WTC11 (cell line): ENCODE measurements around the gene RNASE4. TPM values are rescaled to one million over a fixed set of nuclear protein-coding genes. Genes with fewer than 3 reads are reported as not detected.

Source experiments
- ATAC-seq: fragments of 200-7000 bp; cut with Tn5 transposase; 2 replicates; pipeline ENCODE4 v1.10.0; 2021; ENCODE audit warnings: mild to moderate bottlenecking, moderate library complexity
- CTCF ChIA-PET: fragments of 300-600 bp; sonication (Branson Sonifier 250); formaldehyde crosslinking; loops from one replicate; lab custom pipeline; 2021; ENCODE audit warnings: antibody characterized with exemption; lab: Charles Lee
- POLR2A ChIA-PET: fragments of 350-600 bp; sonication (Branson Sonifier 250); formaldehyde crosslinking; loops from one replicate; lab custom pipeline; 2021; ENCODE audit warnings: antibody characterized with exemption; lab: Charles Lee
- DNase-seq: peaks from one replicate; pipeline ENCODE4 v3.0.0; 2021; ENCODE audit warnings: low spot score
- H3K27ac Mint-ChIP-seq: 2 replicates; pipeline ENCODE4 v1.8.0; 2021; ENCODE audit warnings: mixed read lengths
- H3K27me3 Mint-ChIP-seq: 2 replicates; pipeline ENCODE4 v1.8.0; 2021; ENCODE audit warnings: low read depth, mild to moderate bottlenecking, moderate library complexity, mixed read lengths
- H3K36me3 Mint-ChIP-seq: 2 replicates; pipeline ENCODE4 v1.8.0; 2021; ENCODE audit warnings: mixed read lengths
- H3K4me1 Mint-ChIP-seq: 2 replicates; pipeline ENCODE4 v1.8.0; 2022; ENCODE audit warnings: mixed read lengths
- H3K4me3 Mint-ChIP-seq: 2 replicates; pipeline ENCODE4 v1.8.0; 2021; ENCODE audit warnings: mild to moderate bottlenecking, moderate library complexity, mixed read lengths
- H3K9me3 Mint-ChIP-seq: 2 replicates; pipeline ENCODE4 v1.8.0; 2021; ENCODE audit warnings: mixed read lengths
- AFF4 ChIP-seq: sonication (generic); formaldehyde crosslinking; IDR thresholded peaks from 2 replicates; pipeline ENCODE4 v1.8.1; 2023; ENCODE audit warnings: mild to moderate bottlenecking, missing genetic modification reagents, borderline replicate concordance
- AR ChIP-seq: fragments of 250-450 bp; sonication (Bioruptor Pico); IDR thresholded peaks from 2 replicates; pipeline ENCODE4 v1.9.0; 2021; ENCODE audit warnings: mild to moderate bottlenecking
- E2F1 ChIP-seq: sonication (generic); formaldehyde crosslinking; IDR thresholded peaks from 2 replicates; pipeline ENCODE4 v1.8.0; 2022; ENCODE audit warnings: mild to moderate bottlenecking, missing genetic modification reagents
- ESRRA ChIP-seq: sonication (generic); formaldehyde crosslinking; IDR thresholded peaks from 2 replicates; pipeline ENCODE4 v1.8.1; 2022; ENCODE audit warnings: mild to moderate bottlenecking, missing genetic modification reagents, borderline replicate concordance
- GRHL2 ChIP-seq: fragments of 250-450 bp; sonication (Bioruptor Pico); IDR thresholded peaks from 2 replicates; pipeline ENCODE4 v1.8.0; 2022; ENCODE audit warnings: mild to moderate bottlenecking, moderate library complexity; ENCODE audit not compliant: insufficient replicate concordance, severe bottlenecking
- MYBL2 ChIP-seq: sonication (generic); formaldehyde crosslinking; IDR thresholded peaks from 2 replicates; pipeline ENCODE4 v1.8.1; 2023; ENCODE audit warnings: mild to moderate bottlenecking, moderate library complexity, missing genetic modification reagents
- PREB ChIP-seq: sonication (generic); formaldehyde crosslinking; IDR thresholded peaks from 2 replicates; pipeline ENCODE4 v1.8.1; 2022; ENCODE audit warnings: mild to moderate bottlenecking, missing genetic modification reagents, moderate library complexity, borderline replicate concordance
- RELA ChIP-seq: sonication (generic); formaldehyde crosslinking; IDR thresholded peaks from 2 replicates; pipeline ENCODE4 v1.8.1; 2022; ENCODE audit warnings: missing genetic modification reagents, mild to moderate bottlenecking, borderline replicate concordance
- RORB ChIP-seq: fragments of 250-450 bp; sonication (Bioruptor Pico); IDR thresholded peaks from 2 replicates; pipeline ENCODE4 v1.9.0; 2021; ENCODE audit warnings: mild to moderate bottlenecking
- STAT6 ChIP-seq: sonication (generic); formaldehyde crosslinking; conservative IDR thresholded peaks from 2 replicates; pipeline ENCODE4 v1.8.1; 2023; ENCODE audit warnings: mild to moderate bottlenecking, low read depth, missing genetic modification reagents, moderate library complexity
- ZBTB21 ChIP-seq: sonication (generic); formaldehyde crosslinking; IDR thresholded peaks from 2 replicates; pipeline ENCODE4 v1.8.1; 2023; ENCODE audit warnings: mild to moderate bottlenecking, missing genetic modification reagents, borderline replicate concordance
- ZNF396 ChIP-seq: fragments of 250-450 bp; sonication (Bioruptor Pico); IDR thresholded peaks from 2 replicates; pipeline ENCODE4 v1.8.0; 2021; ENCODE audit warnings: mild to moderate bottlenecking, moderate library complexity, borderline replicate concordance
- ZNF416 ChIP-seq: fragments of 250-450 bp; sonication (Bioruptor Pico); IDR thresholded peaks from 2 replicates; pipeline ENCODE4 v1.9.0; 2021; ENCODE audit warnings: mild to moderate bottlenecking, inconsistent platforms
- ZNF512 ChIP-seq: sonication (generic); formaldehyde crosslinking; IDR thresholded peaks from 2 replicates; pipeline ENCODE4 v1.8.1; 2022; ENCODE audit warnings: missing genetic modification reagents, borderline replicate concordance
- total RNA-seq: library from RNA; stranded (reverse); gene quantifications from 3 replicates; pipeline ENCODE4 v1.2.3, GENCODE V29; 2021
- TF ChIP-seq, protein P1 (sequence below): sonication (generic); formaldehyde crosslinking; IDR thresholded peaks from 2 replicates; pipeline ENCODE4 v1.8.0; 2022; ENCODE audit warnings: mild to moderate bottlenecking, missing genetic modification reagents

RNASE4 gene
- total RNA-seq, 1 experiment from 2014 or later: 2.8 TPM

GRCh38 chr14:20682127-20682434 lies 2.3 kb upstream of the RNASE4 start:
- POLR2A ChIA-PET: interaction anchor here (0.6 to 3.6 kb wide), 5 partner anchors 22 to 339 kb away, joined by 3 to 24 read pairs (median 5); partner anchors contain the start of gene PARP2
- DNase-seq (no peak), ATAC-seq (no peak)
- no peaks in the 10 kb centered on the region for H3K9me3 Mint-ChIP-seq
- no peak overlapping the region for H3K27ac Mint-ChIP-seq
- H3K4me1 Mint-ChIP-seq: peaks cover 25% of the 10 kb centered on the region
- CTCF ChIA-PET: interaction anchor here (0.7 to 8.1 kb wide), 13 partner anchors 9 to 339 kb away, joined by 3 to 106 read pairs (median 8); partner anchors contain the start of gene PARP2
- no peak overlapping the region for H3K4me3 Mint-ChIP-seq
- TF ChIP-seq RORB (CRISPR knock-in tag) (0 out of 2 replicates have a peak, but pooled peaks have one; percentile 40), AR (no peak), ZNF396 (CRISPR knock-in tag) (no peak), ZNF416 (CRISPR knock-in tag) (no peak), RELA (CRISPR knock-in tag) (no peak), GRHL2 (CRISPR knock-in tag) (no peak), AFF4 (no peak)
- TF ChIP-seq, all 79 proteins: peak for 1
- Mint-ChIP-seq H3K27me3 (peaks cover 10% of the 10 kb centered on the region), H3K36me3 (no peaks in the 10 kb centered on the region)

GRCh38 chr14:20682435-20683124 lies 1.8 kb upstream of the RNASE4 start:
- Mint-ChIP-seq H3K36me3 (no peaks in the 10 kb centered on the region), H3K27ac (no peak overlapping the region), H3K4me1 (peaks cover 25% of the 10 kb centered on the region), H3K9me3 (no peaks in the 10 kb centered on the region), H3K27me3 (peaks cover 10% of the 10 kb centered on the region), H3K4me3 (no peak overlapping the region)
- ChIA-PET POLR2A (interaction anchor here (0.6 to 3.6 kb wide), 6 partner anchors 22 to 340 kb away, joined by 3 to 24 read pairs (median 6); partner anchors contain the start of gene PARP2), CTCF (interaction anchor here (0.7 to 8.1 kb wide), 13 partner anchors 12 to 410 kb away, joined by 3 to 106 read pairs (median 11); partner anchors contain the start of gene PARP2)
- ATAC-seq (peak; percentile 38), DNase-seq (peak; percentile 73)
- TF ChIP-seq ZBTB21 (CRISPR knock-in tag) (0 out of 2 replicates have a peak, but pooled peaks have one; percentile 14), RELA (CRISPR knock-in tag) (no peak), ZNF512 (CRISPR knock-in tag) (no peak), PREB (CRISPR knock-in tag) (peak; percentile 48; the same call in 1 of the 2 replicates), ESRRA (CRISPR knock-in tag) (no peak), STAT6 (CRISPR knock-in tag) (no peak), MYBL2 (CRISPR knock-in tag) (no peak), E2F1 (CRISPR knock-in tag) (no peak)
- TF ChIP-seq, protein P1, sequence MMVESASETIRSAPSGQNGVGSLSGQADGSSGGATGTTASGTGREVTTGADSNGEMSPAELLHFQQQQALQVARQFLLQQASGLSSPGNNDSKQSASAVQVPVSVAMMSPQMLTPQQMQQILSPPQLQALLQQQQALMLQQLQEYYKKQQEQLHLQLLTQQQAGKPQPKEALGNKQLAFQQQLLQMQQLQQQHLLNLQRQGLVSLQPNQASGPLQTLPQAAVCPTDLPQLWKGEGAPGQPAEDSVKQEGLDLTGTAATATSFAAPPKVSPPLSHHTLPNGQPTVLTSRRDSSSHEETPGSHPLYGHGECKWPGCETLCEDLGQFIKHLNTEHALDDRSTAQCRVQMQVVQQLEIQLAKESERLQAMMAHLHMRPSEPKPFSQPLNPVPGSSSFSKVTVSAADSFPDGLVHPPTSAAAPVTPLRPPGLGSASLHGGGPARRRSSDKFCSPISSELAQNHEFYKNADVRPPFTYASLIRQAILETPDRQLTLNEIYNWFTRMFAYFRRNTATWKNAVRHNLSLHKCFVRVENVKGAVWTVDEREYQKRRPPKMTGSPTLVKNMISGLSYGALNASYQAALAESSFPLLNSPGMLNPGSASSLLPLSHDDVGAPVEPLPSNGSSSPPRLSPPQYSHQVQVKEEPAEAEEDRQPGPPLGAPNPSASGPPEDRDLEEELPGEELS: 0 out of 2 replicates have a peak, but pooled peaks have one; percentile 13
